ENCODE measurements around the gene FNBP1.

Gene FNBP1

GRCh38 chr9:129857207-129857606, 185.8 kb downstream of the FNBP1 start:
- DNase-seq (ENCODE audit: low spot score), result no peak
- no peak overlapping the region for H3K4me3 ChIP-seq
- H3K27ac ChIP-seq, result peak overlapping the region in 1 of 2 donors; percentile 72
- no peak for TF ChIP-seq CTCF (IDR thresholded peaks at IDR 0.05)

- no peak for DNase-seq (ENCODE audit: low spot score)
These were observed 188.3 kb downstream of the FNBP1 start for GRCh38 chr9:129854588-129855110.

GRCh38 chr9:129853614-129854013, 189.4 kb downstream of the FNBP1 start:
- H3K27ac ChIP-seq, result no peak overlapping the region
- no peak for DNase-seq (ENCODE audit: low spot score)

More at GRCh38 chr9:129854588-129855110, 188.3 kb downstream of the FNBP1 start:
- Histone ChIP-seq H3K27ac (no peak overlapping the region), H3K4me3 (no peak overlapping the region)
- no peak for TF ChIP-seq CTCF (IDR thresholded peaks at IDR 0.05)

GRCh38 chr9:129852579-129852978, 190.4 kb downstream of the FNBP1 start:
- no peak for DNase-seq (ENCODE audit: low spot score)
- H3K27ac ChIP-seq, result no peak overlapping the region
- no peak for TF ChIP-seq CTCF (IDR thresholded peaks at IDR 0.05)
- no peak overlapping the region for H3K4me3 ChIP-seq

More at GRCh38 chr9:129853614-129854013, 189.4 kb downstream of the FNBP1 start:
- H3K4me3 ChIP-seq, result no peak overlapping the region
- no peak for TF ChIP-seq CTCF (IDR thresholded peaks at IDR 0.05)

GRCh38 chr9:129851821-129852220, 191.2 kb downstream of the FNBP1 start:
- H3K27ac ChIP-seq, result no peak overlapping the region
- TF ChIP-seq CTCF (IDR thresholded peaks at IDR 0.05), result no peak
- DNase-seq (ENCODE audit: low spot score), result no peak
- H3K4me3 ChIP-seq, result no peak overlapping the region

- DNase-seq (ENCODE audit: low spot score), result no peak
- TF ChIP-seq CTCF (IDR thresholded peaks at IDR 0.05), result no peak
- peak overlapping the region in 1 of 2 donors; percentile 69 for H3K27ac ChIP-seq
These were observed 192.0 kb downstream of the FNBP1 start for GRCh38 chr9:129850821-129851550.

GRCh38 chr9:129849901-129850300, 193.1 kb downstream of the FNBP1 start:
- no peak overlapping the region for H3K27ac ChIP-seq
- no peak for TF ChIP-seq CTCF (IDR thresholded peaks at IDR 0.05)
- no peak for DNase-seq (ENCODE audit: low spot score)
- no peak overlapping the region for H3K4me3 ChIP-seq

More at GRCh38 chr9:129850821-129851550, 192.0 kb downstream of the FNBP1 start:
- H3K4me3 ChIP-seq, result no peak overlapping the region

Data from coronary artery (tissue), 2 donors.